GM12891 (cell line): Measurements from ENCODE around the gene EIF4G3.

Experiments used
- PAX5 ChIP-seq: IDR thresholded peaks from 2 replicates; pipeline ENCODE4 v1.6.1; 2011; ENCODE audit warnings: low read length, moderate library complexity, mild to moderate bottlenecking; ENCODE audit not compliant: insufficient read depth, severe bottlenecking
- POLR2A ChIP-seq: IDR thresholded peaks from 2 replicates; pipeline ENCODE4 v1.6.1; 2011; ENCODE audit warnings: low read depth, low read length, control low read depth
- POLR2AphosphoS5 ChIP-seq: IDR thresholded peaks from 2 replicates; pipeline ENCODE4 v1.6.1; 2011; ENCODE audit warnings: low read depth, low read length, control low read depth
- POU2F2 ChIP-seq: IDR thresholded peaks from 2 replicates; pipeline ENCODE4 v1.6.1; 2011; ENCODE audit warnings: low read depth, mild to moderate bottlenecking, control low read depth, low read length, moderate library complexity
- SPI1 ChIP-seq: IDR thresholded peaks from 2 replicates; pipeline ENCODE4 v1.6.1; 2011; ENCODE audit warnings: low read depth, low read length, control low read depth
- TAF1 ChIP-seq: IDR thresholded peaks from 2 replicates; pipeline ENCODE4 v1.6.1; 2011; ENCODE audit warnings: low read depth, low read length, control low read depth

GRCh38 chr1:20956272-20956671 is 220.4 kb downstream of the EIF4G3 start:
- TF ChIP-seq POU2F2, result no peak
- no peak for TF ChIP-seq POLR2AphosphoS5
- TF ChIP-seq TAF1, result no peak
- no peak for TF ChIP-seq POLR2A
- no peak for TF ChIP-seq SPI1
- TF ChIP-seq PAX5, result no peak
